HCT116 (cell line): ENCODE data around the gene NABP1. TPM values are rescaled to one million over a fixed set of nuclear protein-coding genes. Genes with fewer than 3 reads are reported as not detected.

Source experiments
- ATAC-seq: fragments of 200-7000 bp; cut with Tn5 transposase; 2 replicates; pipeline ENCODE4 v1.9.1; 2020; ENCODE audit warnings: mild to moderate bottlenecking, moderate library complexity
- BruUV-seq: library from RNA; stranded (reverse); fragments of 400-500 nt; replicated peaks from 2 replicates; lab custom pipeline; 2021; lab: Mats Ljungman, UMichigan
- CTCF ChIA-PET: fragments of 300-600 bp; sonication (Branson Sonifier 250); formaldehyde crosslinking; loops from one replicate; lab custom pipeline; 2021; ENCODE audit warnings: antibody characterized with exemption; lab: Charles Lee
- POLR2A ChIA-PET: fragments of 300-600, 350-600 bp; sonication (Branson Sonifier 250); formaldehyde crosslinking; loops from one replicate; lab custom pipeline; 2021; ENCODE audit warnings: antibody characterized with exemption; lab: Charles Lee
- RAD21 ChIA-PET, 2 experiments: fragments of 300-600 bp; sonication (Branson Sonifier 250); formaldehyde crosslinking; loops; one replicate each; lab custom pipeline; 2023; ENCODE audit warnings: low total read pairs in 2 of 2; ENCODE audit not compliant: uncharacterized antibody in 2 of 2, unreplicated experiment in 2 of 2, low non-redundant PET in 1 of 2; lab: Charles Lee
- DNase-seq: peaks from one replicate; pipeline ENCODE4 v3.0.0-alpha.2; 2010; ENCODE audit warnings: low read depth, low spot score
- H2AFZ ChIP-seq: fragments of 200-600 bp; shearing (Covaris generic), sonication (generic); 2 replicates; pipeline ENCODE4 v1.6.1; 2017; ENCODE audit warnings: low read depth, mixed run types, mixed read lengths, antibody characterized with exemption, low read length; ENCODE audit not compliant: poor library complexity, severe bottlenecking
- H3K27ac ChIP-seq: 2 replicates; pipeline ENCODE4 v1.5.1; 2012; ENCODE audit warnings: low read depth, low read length
- H3K27me3 ChIP-seq: fragments of 200-600 bp; sonication (generic); 2 replicates; pipeline ENCODE4 v1.6.1; 2016; ENCODE audit warnings: mixed run types, low read length, mixed read lengths; ENCODE audit not compliant: insufficient read depth
- H3K36me3 ChIP-seq, 2 experiments: fragments of 200-500 bp in 1 of 2; fragments of 200-600 bp in 1 of 2; sonication (Bioruptor generic) in 1 of 2; sonication (generic) in 1 of 2; 2 replicates each; pipeline versions ENCODE4 v1.5.1 to v1.6.1; 2014 to 2016; ENCODE audit warnings: low read length in 2 of 2, inconsistent platforms in 1 of 2, mixed read lengths in 1 of 2, mixed run types in 1 of 2; ENCODE audit not compliant: insufficient read depth in 2 of 2, control insufficient read depth in 1 of 2
- H3K4me1 ChIP-seq, 2 experiments: fragments of 200-600 bp in 1 of 2; sonication (generic) in 1 of 2; 2 replicates each; pipeline versions ENCODE4 v1.5.1 to v1.6.1; 2012 to 2017; ENCODE audit warnings: low read length in 2 of 2, inconsistent platforms in 1 of 2, mild to moderate bottlenecking in 1 of 2, mixed read lengths in 1 of 2, mixed run types in 1 of 2, moderate library complexity in 1 of 2; ENCODE audit not compliant: insufficient read depth in 2 of 2, control insufficient read depth in 1 of 2
- H3K4me2 ChIP-seq: fragments of 200-600 bp; sonication (generic); 2 replicates; pipeline ENCODE4 v1.6.1; 2017; ENCODE audit warnings: mixed run types, low read length, mixed read lengths
- H3K4me3 ChIP-seq, 2 experiments: fragments of 200-600 bp in 1 of 2; sonication (generic) in 1 of 2; replicated peaks in 1 of 2; 2 replicates each; pipeline ENCODE4 v1.5.1; 2011 to 2016; ENCODE audit warnings: low read length in 2 of 2, control low read depth in 1 of 2, low read depth in 1 of 2, mild to moderate bottlenecking in 1 of 2, mixed read lengths in 1 of 2, mixed run types in 1 of 2
- H3K79me2 ChIP-seq: fragments of 200-600 bp; sonication (generic); 2 replicates; pipeline ENCODE4 v1.6.1; 2017; ENCODE audit warnings: mild to moderate bottlenecking, mixed run types, low read length, moderate library complexity, mixed read lengths; ENCODE audit not compliant: insufficient read depth
- H3K9ac ChIP-seq: fragments of 200-600 bp; sonication (generic); 2 replicates; pipeline ENCODE4 v1.6.1; 2016; ENCODE audit warnings: low read length, mixed read lengths
- H3K9me2 ChIP-seq: fragments of 200-600 bp; sonication (generic), shearing (Covaris generic); 2 replicates; pipeline ENCODE4 v1.6.1; 2017; ENCODE audit warnings: mixed run types, mild to moderate bottlenecking, moderate library complexity; ENCODE audit not compliant: insufficient read depth
- H3K9me3 ChIP-seq, 2 experiments: fragments of 200-500 bp in 1 of 2; fragments of 200-600 bp in 1 of 2; sonication (Bioruptor generic) in 1 of 2; sonication (generic) in 1 of 2; 2 replicates each; pipeline ENCODE4 v1.6.1; 2014 to 2017; ENCODE audit warnings: low read length in 2 of 2, mixed read lengths in 2 of 2, inconsistent platforms in 1 of 2, low read depth in 1 of 2, mild to moderate bottlenecking in 1 of 2, mixed run types in 1 of 2, moderate library complexity in 1 of 2; ENCODE audit not compliant: control insufficient read depth in 1 of 2, insufficient read depth in 1 of 2
- H4K20me1 ChIP-seq: fragments of 200-600 bp; sonication (generic), shearing (Covaris generic); 2 replicates; pipeline ENCODE4 v1.6.1; 2017; ENCODE audit warnings: mixed run types, mild to moderate bottlenecking, moderate library complexity; ENCODE audit not compliant: insufficient read depth
- CBX3 ChIP-seq: IDR thresholded peaks from 2 replicates; pipeline ENCODE4 v1.6.1; 2012; ENCODE audit warnings: low read depth
- CEBPB ChIP-seq: IDR thresholded peaks from 2 replicates; pipeline ENCODE4 v1.6.1; 2012; ENCODE audit warnings: low read depth
- EZH2 ChIP-seq: fragments of 200-600 bp; sonication (generic); IDR thresholded peaks from 2 replicates; pipeline ENCODE4 v1.6.1; 2017; ENCODE audit warnings: antibody characterized with exemption, mixed run types
- FOSL1 ChIP-seq: IDR thresholded peaks from 2 replicates; pipeline ENCODE4 v1.6.1; 2012; ENCODE audit warnings: low read depth
- JUND ChIP-seq: IDR thresholded peaks from 2 replicates; pipeline ENCODE4 v1.6.1; 2012
- POLR2A ChIP-seq: IDR thresholded peaks from 2 replicates; pipeline ENCODE4 v1.7.0; 2011; ENCODE audit warnings: borderline replicate concordance; ENCODE audit not compliant: insufficient read depth, insufficient read length; ENCODE audit errors: extremely low read depth
- RAD21 ChIP-seq: IDR thresholded peaks from 2 replicates; pipeline ENCODE4 v1.6.1; 2012; ENCODE audit warnings: low read depth, mild to moderate bottlenecking
- REST ChIP-seq: IDR thresholded peaks from 2 replicates; pipeline ENCODE4 v1.6.1; 2012; ENCODE audit warnings: low read depth
- SIN3A ChIP-seq: IDR thresholded peaks from 2 replicates; pipeline ENCODE4 v1.6.1; 2012; ENCODE audit warnings: low read depth
- SP1 ChIP-seq: IDR thresholded peaks from 2 replicates; pipeline ENCODE4 v1.6.1; 2012; ENCODE audit warnings: low read depth
- SRF ChIP-seq: IDR thresholded peaks from 2 replicates; pipeline ENCODE4 v1.6.1; 2012; ENCODE audit warnings: low read depth
- YY1 ChIP-seq: IDR thresholded peaks from 2 replicates; pipeline ENCODE4 v1.6.1; 2011; ENCODE audit warnings: low read length, low read depth, moderate library complexity, mild to moderate bottlenecking; ENCODE audit not compliant: insufficient replicate concordance; ENCODE audit errors: extremely low read depth
- ZBTB33 ChIP-seq: IDR thresholded peaks from 2 replicates; pipeline ENCODE4 v1.6.1; 2011; ENCODE audit warnings: mild to moderate bottlenecking, low read length, moderate library complexity; ENCODE audit not compliant: insufficient replicate concordance; ENCODE audit errors: extremely low read depth
- ZFX ChIP-seq: fragments of 450-650 bp; IDR thresholded peaks from 2 replicates; pipeline ENCODE4 v1.6.1; 2017
- ZNF274 ChIP-seq: fragments of 200-500 bp; sonication (Bioruptor generic); IDR thresholded peaks from 2 replicates; pipeline ENCODE4 v1.6.1; 2014; ENCODE audit warnings: mild to moderate bottlenecking, low read depth, low read length, inconsistent platforms
- intact Hi-C: fragments of 100-400 bp; cut with micrococcal nuclease; formaldehyde crosslinking; loops from 2 replicates; pipeline ENCODE4 v1.10.0; 2022
- total RNA-seq: library from RNA; stranded (reverse); gene quantifications from one replicate; pipeline ENCODE4 v1.2.1, GENCODE V29; 2021; ENCODE audit not compliant: unreplicated experiment
- TF ChIP-seq, protein P1 (sequence below), 3 experiments: fragments of 200-600 bp in 1 of 3; sonication (generic) in 1 of 3; IDR thresholded peaks in 2 of 3; conservative IDR thresholded peaks in 1 of 3; 2 replicates each; pipeline ENCODE4 v1.5.1; 2012 to 2017; ENCODE audit warnings: low read depth in 2 of 3, low read length in 2 of 3, antibody characterized with exemption in 1 of 3, borderline replicate concordance in 1 of 3, control low read depth in 1 of 3, mild to moderate bottlenecking in 1 of 3, mixed read lengths in 1 of 3, mixed run types in 1 of 3, moderate library complexity in 1 of 3; ENCODE audit not compliant: insufficient read depth in 1 of 3
- TF ChIP-seq, protein P2 (sequence below): IDR thresholded peaks from 2 replicates; pipeline ENCODE4 v1.6.1; 2012

Gene NABP1
- total RNA-seq, 1 experiment from 2014 or later = 39.3 TPM

DNA sequence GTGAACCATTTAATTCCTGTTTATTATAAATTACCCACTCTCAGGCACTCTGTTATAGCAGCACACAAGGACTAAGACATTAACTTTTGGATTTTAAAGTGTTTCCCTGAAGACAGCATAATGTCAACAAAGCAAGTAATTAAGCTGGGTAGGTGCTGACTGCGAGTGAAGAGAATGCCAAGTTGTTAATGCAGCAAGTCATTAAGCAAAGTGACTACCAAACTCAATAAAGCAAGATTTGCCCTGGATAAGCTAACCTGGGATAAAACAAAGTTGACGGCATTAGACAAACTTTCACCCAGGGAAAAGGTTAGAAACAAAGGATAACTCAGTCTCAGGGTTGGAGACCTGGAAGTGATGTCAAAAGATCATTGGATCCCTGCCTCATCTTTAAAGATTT lies 28.4 kb upstream of the NABP1 start:
- no peaks in the 10 kb centered on the region for H3K36me3 ChIP-seq
- H3K9me2 ChIP-seq = no peaks in the 10 kb centered on the region
- no peaks in the 10 kb centered on the region for H4K20me1 ChIP-seq
- no peak overlapping the region for H2AFZ ChIP-seq
- CTCF ChIA-PET = interaction anchor here (0.8 kb wide), 1 partner anchor 28 kb away, joined by 3 read pairs; the partner anchor contains the start of gene NABP1
- no peak overlapping the region for H3K4me3 ChIP-seq
- POLR2A ChIA-PET = no interaction called here
- intact Hi-C loops = no loop called here
- no peak overlapping the region for H3K4me2 ChIP-seq
- no peaks in the 10 kb centered on the region for H3K9me3 ChIP-seq
- RAD21 ChIA-PET = no interaction called here
- H3K9ac ChIP-seq = no peak overlapping the region
- no peaks in the 10 kb centered on the region for H3K4me1 ChIP-seq
- no TSS peak for BruUV-seq
- H3K27me3 ChIP-seq = no peaks in the 10 kb centered on the region
- no peak for DNase-seq
- no peak for ATAC-seq
- no peak overlapping the region for H3K27ac ChIP-seq
- TF ChIP-seq JUND (no peak), YY1 (no peak), CBX3 (no peak), ZBTB33 (no peak), POLR2A (no peak), ZFX (no peak), REST (no peak), SRF (no peak), FOSL1 (no peak), ZNF274 (no peak), EZH2 (no peak), SP1 (no peak), SIN3A (no peak), RAD21 (no peak), CEBPB (no peak)
- TF ChIP-seq, protein P1, sequence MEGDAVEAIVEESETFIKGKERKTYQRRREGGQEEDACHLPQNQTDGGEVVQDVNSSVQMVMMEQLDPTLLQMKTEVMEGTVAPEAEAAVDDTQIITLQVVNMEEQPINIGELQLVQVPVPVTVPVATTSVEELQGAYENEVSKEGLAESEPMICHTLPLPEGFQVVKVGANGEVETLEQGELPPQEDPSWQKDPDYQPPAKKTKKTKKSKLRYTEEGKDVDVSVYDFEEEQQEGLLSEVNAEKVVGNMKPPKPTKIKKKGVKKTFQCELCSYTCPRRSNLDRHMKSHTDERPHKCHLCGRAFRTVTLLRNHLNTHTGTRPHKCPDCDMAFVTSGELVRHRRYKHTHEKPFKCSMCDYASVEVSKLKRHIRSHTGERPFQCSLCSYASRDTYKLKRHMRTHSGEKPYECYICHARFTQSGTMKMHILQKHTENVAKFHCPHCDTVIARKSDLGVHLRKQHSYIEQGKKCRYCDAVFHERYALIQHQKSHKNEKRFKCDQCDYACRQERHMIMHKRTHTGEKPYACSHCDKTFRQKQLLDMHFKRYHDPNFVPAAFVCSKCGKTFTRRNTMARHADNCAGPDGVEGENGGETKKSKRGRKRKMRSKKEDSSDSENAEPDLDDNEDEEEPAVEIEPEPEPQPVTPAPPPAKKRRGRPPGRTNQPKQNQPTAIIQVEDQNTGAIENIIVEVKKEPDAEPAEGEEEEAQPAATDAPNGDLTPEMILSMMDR (IDR thresholded peaks at IDR 0.05 in 2 of 3, conservative IDR thresholded peaks at IDR 0.05 in 1 of 3; ENCODE audit: borderline replicate concordance in 1 of 3, insufficient read depth in 1 of 3, low read depth in 2 of 3, low read length in 2 of 3) = no peak
- TF ChIP-seq, protein P2, sequence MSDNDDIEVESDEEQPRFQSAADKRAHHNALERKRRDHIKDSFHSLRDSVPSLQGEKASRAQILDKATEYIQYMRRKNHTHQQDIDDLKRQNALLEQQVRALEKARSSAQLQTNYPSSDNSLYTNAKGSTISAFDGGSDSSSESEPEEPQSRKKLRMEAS = no peak
- no peaks in the 10 kb centered on the region for H3K79me2 ChIP-seq
